ENCODE measurements around the gene C1orf232.

GRCh38 chr1:26153966-26154532 lies 14.7 kb downstream of the C1orf232 start:
- TF ChIP-seq CTCF (IDR thresholded peaks at IDR 0.05; ENCODE audit: low read length) = no peak
- no peak for TF ChIP-seq EZH2 (IDR thresholded peaks at IDR 0.05; ENCODE audit: borderline replicate concordance, low read length)

All from OCI-LY1 (cell line).